IPS DF 6.9 (cell line): ENCODE measurements around the gene SPON1.

ENCODE experiments used
- DNase-seq: peaks from one replicate; pipeline ENCODE4 v3.0.0-alpha.2; 2013; ENCODE audit warnings: low read depth, low spot score
- H3K27ac ChIP-seq: one replicate; pipeline ENCODE4 v1.5.1; 2013; ENCODE audit warnings: low read length, control low read depth
- H3K27me3 ChIP-seq: 2 replicates; pipeline ENCODE4 v1.6.1; 2013; ENCODE audit warnings: mild to moderate bottlenecking, low read length; ENCODE audit not compliant: control insufficient read depth, insufficient read depth
- H3K36me3 ChIP-seq: 2 replicates; pipeline ENCODE4 v1.6.1; 2013; ENCODE audit warnings: low read length; ENCODE audit not compliant: control insufficient read depth, insufficient read depth
- H3K4me1 ChIP-seq: 2 replicates; pipeline ENCODE4 v1.6.1; 2013; ENCODE audit warnings: low read length; ENCODE audit not compliant: control insufficient read depth, insufficient read depth
- H3K4me3 ChIP-seq: 2 replicates; pipeline ENCODE4 v1.5.1; 2013; ENCODE audit warnings: mild to moderate bottlenecking, low read length
- H3K9me3 ChIP-seq: 2 replicates; pipeline ENCODE4 v1.6.1; 2013; ENCODE audit warnings: low read length, inconsistent platforms; ENCODE audit not compliant: control insufficient read depth, insufficient read depth
- WGBS: extraction: QIAGEN DNeasy Blood & Tissue Kit; methylation state at CpG from one replicate; pipeline ENCODE4 v1.1.7; 2013; ENCODE audit warnings: mixed read lengths, missing lambda C conversion rate; ENCODE audit not compliant: insufficient read length, insufficient coverage; 5-methylcytosine and 5-hydroxymethylcytosine counted together

The SPON1 gene

DNA sequence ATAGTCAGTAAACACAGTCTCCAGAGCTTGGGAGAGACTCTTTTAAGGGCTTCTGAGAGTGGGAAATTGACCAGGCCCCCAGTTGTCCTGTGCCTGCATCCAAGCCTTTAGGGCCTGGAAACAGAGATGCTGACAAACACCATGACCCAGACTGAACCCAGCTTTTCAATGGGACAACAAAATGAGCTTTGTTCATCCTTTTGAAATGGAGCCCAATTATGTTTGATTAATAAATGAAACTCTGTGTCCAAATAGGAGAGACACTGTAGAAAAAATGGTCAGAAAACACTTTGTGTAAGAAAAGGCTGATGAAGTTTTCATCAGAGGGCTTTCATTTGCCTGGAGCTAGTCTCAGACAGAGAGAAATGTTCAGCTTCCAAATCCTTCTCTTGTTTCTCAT is 250.5 kb downstream of the SPON1 start:
- no peak for DNase-seq
- no peak overlapping the region for H3K27ac ChIP-seq
- no peaks in the 10 kb centered on the region for H3K36me3 ChIP-seq
- no peaks in the 10 kb centered on the region for H3K9me3 ChIP-seq
- no peak overlapping the region for H3K4me3 ChIP-seq
- H3K27me3 ChIP-seq, result no peaks in the 10 kb centered on the region
- H3K4me1 ChIP-seq, result no peaks in the 10 kb centered on the region

DNA sequence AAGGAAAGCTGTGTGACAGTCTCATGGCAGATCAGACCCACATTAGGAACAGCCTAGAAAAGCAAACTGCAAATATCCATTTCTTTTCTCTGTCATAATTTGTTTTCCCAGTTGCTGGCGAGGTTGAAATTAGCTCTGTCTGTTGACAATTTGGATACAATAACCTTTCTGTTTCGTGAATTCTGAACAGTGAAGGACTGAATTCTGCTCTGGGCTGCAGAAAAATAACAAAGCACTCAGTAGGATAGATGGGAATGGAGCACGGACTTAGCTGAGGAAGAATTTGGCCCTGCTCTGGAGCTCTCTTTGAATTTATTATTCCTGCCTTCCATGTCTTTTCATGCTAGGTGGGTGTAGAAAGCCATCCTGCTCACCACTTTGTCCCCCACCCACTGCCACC is 256.2 kb downstream of the SPON1 start:
- H3K27ac ChIP-seq, result no peak overlapping the region
- H3K4me3 ChIP-seq, result no peak overlapping the region
- no peaks in the 10 kb centered on the region for H3K9me3 ChIP-seq
- H3K27me3 ChIP-seq, result no peaks in the 10 kb centered on the region
- no peaks in the 10 kb centered on the region for H3K36me3 ChIP-seq
- no CpG with 5 or more reads among the region's 3 CpGs for WGBS
- DNase-seq, result no peak
- no peaks in the 10 kb centered on the region; the same call in 1 of the 2 replicates for H3K4me1 ChIP-seq

DNA sequence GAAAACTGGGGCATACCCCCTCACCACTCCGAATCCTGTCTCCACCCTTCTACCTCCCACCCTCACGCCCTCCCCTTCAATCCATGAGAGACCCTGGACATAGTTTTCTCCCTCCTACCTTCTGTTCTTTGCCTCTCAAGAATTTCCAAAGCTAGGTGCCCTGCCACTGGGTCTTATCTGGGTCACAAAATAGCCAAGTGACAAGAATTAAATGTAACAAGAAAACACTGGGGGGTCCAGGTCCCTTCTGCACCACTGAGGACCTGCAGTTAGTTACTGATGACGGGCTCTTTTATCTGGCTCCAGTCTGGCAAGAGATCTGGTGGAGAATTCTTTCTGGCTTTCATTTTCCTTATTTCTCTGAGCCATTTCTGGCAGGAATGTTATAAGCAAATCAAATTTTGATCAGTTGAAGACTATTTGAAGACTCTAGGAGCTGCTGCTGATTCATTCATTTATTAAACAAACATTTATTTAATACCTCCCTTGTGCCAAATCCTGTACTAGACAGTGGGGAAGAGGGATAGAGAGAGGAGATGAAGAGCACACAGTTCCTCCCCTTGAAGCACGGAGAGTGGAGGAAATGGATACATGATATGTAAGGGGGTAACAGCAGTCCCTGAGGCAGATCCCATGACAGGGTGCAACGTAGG is 261.2 kb downstream of the SPON1 start:
- Histone ChIP-seq H3K36me3 (no peaks in the 10 kb centered on the region), H3K27me3 (no peaks in the 10 kb centered on the region), H3K27ac (no peak overlapping the region), H3K9me3 (no peaks in the 10 kb centered on the region), H3K4me1 (peaks cover 1% of the 10 kb centered on the region; the same call in 1 of the 2 replicates), H3K4me3 (no peak overlapping the region)
- no CpG with 5 or more reads among the region's 5 CpGs for WGBS
- no peak for DNase-seq

DNA sequence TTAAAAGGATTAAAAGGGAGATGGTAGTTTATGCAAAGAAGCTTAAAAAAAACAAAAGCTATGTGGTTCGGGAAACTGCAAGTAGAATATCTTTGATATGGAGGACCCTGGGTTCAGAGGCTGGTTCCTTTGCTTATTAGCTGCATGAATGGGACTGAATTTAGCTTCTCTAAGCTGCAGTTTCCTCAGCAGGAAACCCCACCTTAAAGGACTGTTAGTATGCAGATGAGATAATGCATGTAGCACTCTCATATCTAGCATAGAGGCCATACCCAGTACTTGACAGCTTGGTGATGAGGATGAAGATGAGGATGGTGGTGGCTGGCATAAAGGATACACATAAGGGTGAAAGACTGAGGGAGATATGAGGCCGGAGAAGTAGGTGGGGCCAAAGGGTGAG is 261.9 kb downstream of the SPON1 start:
- Histone ChIP-seq H3K27ac (no peak overlapping the region), H3K27me3 (no peaks in the 10 kb centered on the region), H3K36me3 (no peaks in the 10 kb centered on the region), H3K4me1 (peaks cover 4% of the 10 kb centered on the region; the same call in 1 of the 2 replicates), H3K9me3 (no peaks in the 10 kb centered on the region), H3K4me3 (no peak overlapping the region)
- DNase-seq, result no peak
- WGBS, result no CpG with 5 or more reads among the region's 2 CpGs

DNA sequence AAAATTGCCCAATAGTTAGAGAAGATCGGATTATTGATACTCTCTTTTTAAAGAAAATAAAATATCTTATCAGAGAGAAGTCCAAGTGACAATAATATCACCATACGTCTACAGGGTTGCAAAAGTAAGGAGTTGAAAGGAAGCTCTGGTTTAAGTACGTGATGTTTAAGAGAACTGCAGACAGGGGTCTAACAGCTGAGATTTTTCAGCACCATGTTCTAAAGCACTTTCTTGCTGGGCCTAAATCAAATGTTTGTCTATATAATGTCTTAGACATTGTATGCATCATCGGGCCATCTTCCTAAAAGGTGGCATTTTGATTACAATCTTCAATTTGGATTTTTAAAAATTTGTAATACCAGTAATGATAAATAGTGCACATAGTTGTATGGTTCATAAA is 263.1 kb downstream of the SPON1 start:
- Histone ChIP-seq H3K36me3 (no peaks in the 10 kb centered on the region), H3K9me3 (no peaks in the 10 kb centered on the region), H3K4me3 (no peak overlapping the region), H3K27me3 (no peaks in the 10 kb centered on the region), H3K27ac (no peak overlapping the region), H3K4me1 (peaks cover 6% of the 10 kb centered on the region; the same call in 1 of the 2 replicates)
- no peak for DNase-seq
- no CpG with 5 or more reads among the region's 4 CpGs for WGBS

DNA sequence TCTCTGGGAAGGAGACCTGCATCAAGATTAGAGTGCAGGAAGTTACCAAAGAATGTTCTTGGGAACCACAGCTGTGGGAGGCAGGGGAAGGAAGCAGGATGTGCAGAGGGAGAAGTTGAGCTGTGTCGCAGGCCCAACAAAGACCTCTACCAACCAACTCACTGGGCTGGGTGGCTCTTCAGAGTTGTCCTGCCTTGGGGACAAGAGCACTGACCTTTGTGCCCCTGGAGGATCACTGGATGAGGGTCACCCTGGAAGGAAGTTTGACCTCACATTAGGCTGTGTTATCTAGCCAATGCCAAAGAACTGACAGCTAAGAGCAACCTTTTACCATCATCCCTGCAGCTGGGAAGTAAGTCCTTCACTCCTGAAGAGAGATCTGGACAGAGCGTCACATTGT is 265.8 kb downstream of the SPON1 start:
- Histone ChIP-seq H3K36me3 (no peaks in the 10 kb centered on the region), H3K27me3 (no peaks in the 10 kb centered on the region), H3K27ac (no peak overlapping the region), H3K9me3 (no peaks in the 10 kb centered on the region), H3K4me3 (no peak overlapping the region), H3K4me1 (peaks cover 6% of the 10 kb centered on the region; the same call in 1 of the 2 replicates)
- no CpG with 5 or more reads among the region's 2 CpGs for WGBS
- DNase-seq, result no peak

DNA sequence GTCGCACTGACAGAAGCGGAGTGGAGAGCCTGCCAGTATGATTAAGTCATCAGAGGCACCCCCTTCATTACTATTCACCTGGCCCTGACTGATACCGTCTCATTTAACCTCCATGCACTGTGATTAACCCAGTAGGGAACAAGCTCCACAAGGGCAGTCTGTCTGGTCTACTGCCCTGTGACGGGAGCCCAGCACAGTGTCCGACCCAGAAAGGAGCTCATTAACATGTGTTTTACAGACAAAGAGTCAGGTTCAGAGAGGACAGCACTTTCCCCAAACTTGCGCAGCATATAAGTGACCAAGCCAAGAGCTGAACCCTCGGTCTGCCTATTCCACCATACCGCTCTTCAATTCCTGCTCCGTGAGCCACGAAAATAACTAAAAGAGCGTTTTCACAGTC is 266.9 kb downstream of the SPON1 start:
- Histone ChIP-seq H3K4me3 (no peak overlapping the region), H3K9me3 (no peaks in the 10 kb centered on the region), H3K4me1 (peaks cover 4% of the 10 kb centered on the region; the same call in 1 of the 2 replicates), H3K27ac (no peak overlapping the region), H3K27me3 (no peaks in the 10 kb centered on the region), H3K36me3 (no peaks in the 10 kb centered on the region)
- DNase-seq, result no peak
- WGBS, result no CpG with 5 or more reads among the region's 11 CpGs

DNA sequence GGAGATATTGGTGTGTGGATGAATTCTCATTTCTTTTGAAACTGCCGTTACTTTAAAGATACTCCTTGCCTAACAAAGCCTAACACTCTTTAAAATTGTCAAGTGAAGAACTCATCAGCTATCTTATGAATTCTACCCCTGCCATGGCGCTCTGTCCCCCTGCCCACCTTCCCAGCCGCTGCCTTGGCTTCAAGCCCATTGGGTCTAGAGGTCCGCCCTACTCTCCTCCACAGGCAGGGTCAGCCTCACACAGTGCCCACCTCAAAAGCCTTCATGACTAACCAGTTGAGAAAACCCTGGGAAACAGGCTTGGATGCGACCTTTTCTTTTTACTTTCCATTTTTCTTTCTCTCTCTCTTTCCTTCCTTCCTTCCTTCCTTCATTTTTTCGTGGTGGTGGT is 267.9 kb downstream of the SPON1 start:
- no peaks in the 10 kb centered on the region for H3K27me3 ChIP-seq
- DNase-seq, result no peak
- no peaks in the 10 kb centered on the region for H3K36me3 ChIP-seq
- H3K27ac ChIP-seq, result no peak overlapping the region
- no peak overlapping the region for H3K4me3 ChIP-seq
- no CpG with 5 or more reads among the region's 6 CpGs for WGBS
- H3K9me3 ChIP-seq, result no peaks in the 10 kb centered on the region
- peaks cover 4% of the 10 kb centered on the region; the same call in 1 of the 2 replicates for H3K4me1 ChIP-seq

DNA sequence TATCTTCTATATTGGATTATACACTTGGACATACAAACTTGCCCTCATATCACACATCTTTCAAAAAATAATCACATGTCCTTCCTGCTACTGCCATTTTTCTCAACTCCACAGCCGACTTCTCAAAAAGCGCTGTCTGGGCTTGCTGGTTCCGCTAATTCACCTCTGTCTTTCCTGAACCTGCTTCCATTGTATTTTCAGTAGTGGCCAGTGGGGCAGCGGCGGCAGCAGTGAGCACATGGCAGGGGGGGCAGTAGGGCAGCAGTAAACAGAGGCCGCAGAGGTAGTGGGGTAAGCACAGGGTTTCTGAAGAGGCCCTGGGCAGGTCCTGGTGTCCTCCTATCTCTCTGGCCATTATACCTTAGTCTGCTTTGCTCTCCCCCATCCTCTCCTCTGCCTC is 270.1 kb downstream of the SPON1 start:
- H3K4me1 ChIP-seq, result peaks cover 4% of the 10 kb centered on the region; the same call in 1 of the 2 replicates
- H3K27ac ChIP-seq, result no peak overlapping the region
- no peak overlapping the region for H3K4me3 ChIP-seq
- WGBS, result no CpG with 5 or more reads among the region's 6 CpGs
- H3K27me3 ChIP-seq, result no peaks in the 10 kb centered on the region
- no peak for DNase-seq
- no peaks in the 10 kb centered on the region for H3K9me3 ChIP-seq
- H3K36me3 ChIP-seq, result no peaks in the 10 kb centered on the region

DNA sequence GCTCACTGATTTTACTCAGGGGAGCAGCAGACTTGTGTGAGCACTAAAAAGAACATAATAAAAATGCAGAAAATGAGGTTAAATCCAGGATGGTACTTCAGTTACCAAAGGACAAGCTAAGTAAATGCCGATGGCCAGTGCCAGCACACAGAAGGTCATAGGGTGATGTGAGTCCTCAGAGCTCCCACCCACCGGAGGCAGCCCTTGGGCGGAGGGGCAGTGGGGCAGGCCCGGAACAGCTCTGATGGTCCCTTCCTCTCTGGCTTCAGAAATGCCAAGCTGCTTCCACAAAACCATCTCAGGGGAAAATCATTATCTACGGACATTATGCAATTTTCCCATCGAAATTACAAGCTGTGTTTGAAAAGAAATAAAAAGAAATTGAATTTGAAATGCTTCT is 271.9 kb downstream of the SPON1 start:
- no peak for DNase-seq
- no peaks in the 10 kb centered on the region for H3K9me3 ChIP-seq
- H3K27me3 ChIP-seq, result no peaks in the 10 kb centered on the region
- no CpG with 5 or more reads among the region's 6 CpGs for WGBS
- no peak overlapping the region for H3K4me3 ChIP-seq
- no peak overlapping the region for H3K27ac ChIP-seq
- H3K4me1 ChIP-seq, result peaks cover 1% of the 10 kb centered on the region; the same call in 1 of the 2 replicates
- no peaks in the 10 kb centered on the region for H3K36me3 ChIP-seq

DNA sequence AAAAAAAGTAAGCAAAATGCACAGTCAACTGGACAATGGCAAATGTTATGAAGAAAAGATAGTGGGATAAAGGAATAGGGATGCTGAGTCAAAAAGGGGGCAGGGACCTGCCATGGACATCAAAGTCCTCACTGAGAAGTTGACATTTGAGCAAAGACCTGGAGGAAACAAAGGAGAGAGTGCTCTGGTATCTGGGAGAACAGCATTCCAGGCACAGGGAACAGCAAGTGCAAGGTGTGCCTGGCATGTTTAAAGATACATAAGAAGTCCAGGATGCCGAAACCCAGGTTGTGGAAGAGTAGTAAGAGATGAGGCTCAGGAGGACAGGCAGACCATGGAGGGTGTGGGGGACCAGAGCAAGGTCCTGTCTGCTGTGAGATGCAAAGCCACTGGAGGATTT is 273.2 kb downstream of the SPON1 start:
- H3K27me3 ChIP-seq, result no peaks in the 10 kb centered on the region
- H3K27ac ChIP-seq, result no peak overlapping the region
- H3K4me3 ChIP-seq, result no peak overlapping the region
- no peak for DNase-seq
- WGBS, result no CpG with 5 or more reads among the region's 1 CpG
- H3K4me1 ChIP-seq, result no peaks in the 10 kb centered on the region
- H3K36me3 ChIP-seq, result no peaks in the 10 kb centered on the region
- H3K9me3 ChIP-seq, result no peaks in the 10 kb centered on the region
